Hindlimb muscle (tissue), 1 donor: Measurements from ENCODE around the gene TMEM203. TPM values are rescaled to one million over a fixed set of nuclear protein-coding genes. Genes with fewer than 3 reads are reported as not detected.
"Not testable (repeated sequence)": the region's sequence is repeated elsewhere in the genome, so short reads cannot be mapped to it uniquely, and the experiment has no call there.

ENCODE experiments used
- DNase-seq: peaks from one replicate; pipeline ENCODE4 v3.0.0-alpha.2; 2013
- polyA plus RNA-seq: library from polyadenylated mRNA; unstranded; fragments of 120-200 nt; gene quantifications from one replicate; pipeline ENCODE4 v1.2.1, GENCODE V29; 2013; ENCODE audit not compliant: insufficient read length

The TMEM203 gene, protein sequence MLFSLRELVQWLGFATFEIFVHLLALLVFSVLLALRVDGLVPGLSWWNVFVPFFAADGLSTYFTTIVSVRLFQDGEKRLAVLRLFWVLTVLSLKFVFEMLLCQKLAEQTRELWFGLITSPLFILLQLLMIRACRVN
- 36.1 TPM for polyA plus RNA-seq

DNA sequence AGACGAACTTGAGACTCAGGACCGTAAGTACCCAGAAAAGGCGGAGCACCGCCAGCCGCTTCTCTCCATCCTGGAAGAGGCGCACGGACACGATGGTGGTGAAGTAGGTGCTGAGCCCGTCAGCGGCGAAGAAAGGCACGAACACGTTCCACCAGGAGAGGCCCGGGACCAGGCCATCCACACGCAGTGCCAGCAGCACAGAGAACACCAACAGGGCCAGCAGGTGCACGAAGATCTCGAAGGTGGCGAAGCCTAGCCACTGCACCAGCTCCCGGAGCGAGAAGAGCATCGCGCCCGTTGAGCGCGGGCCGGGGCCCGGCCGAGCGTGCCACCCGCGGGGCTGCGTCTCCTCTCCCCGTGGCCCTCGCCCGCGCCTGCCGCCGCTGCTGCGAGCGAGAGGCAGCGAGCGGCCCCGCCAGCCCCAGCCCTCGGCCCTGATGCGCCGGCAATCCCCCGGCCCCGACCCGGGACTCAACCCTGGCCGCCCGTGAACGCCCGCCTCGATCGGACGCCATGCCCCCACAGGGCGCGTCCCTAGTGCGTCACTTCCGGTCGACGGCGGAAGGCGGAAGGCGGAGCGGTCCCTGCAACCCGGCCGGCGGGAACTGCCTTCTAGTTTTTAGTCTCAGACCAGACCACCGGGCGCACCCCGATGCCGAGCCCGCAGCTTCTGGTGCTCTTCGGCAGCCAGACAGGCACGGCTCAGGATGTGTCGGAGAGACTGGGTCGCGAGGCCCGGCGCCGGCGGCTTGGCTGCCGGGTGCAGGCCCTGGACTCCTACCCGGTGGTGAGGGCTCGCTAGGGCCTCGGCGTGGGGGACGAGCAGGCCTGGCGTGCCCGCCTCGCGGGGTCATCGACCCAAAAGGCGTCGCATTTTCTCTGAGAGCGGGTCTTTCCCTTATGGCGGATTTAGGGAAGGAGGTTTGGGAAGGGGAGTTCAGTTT is at the start of gene TMEM203, which contains the start of gene NDOR1:
TMEM203 (minus strand) TSS at position 523 of the 944 bp plus-strand sequence; CDS start at position 289, 234 bp downstream.
NDOR1 (plus strand) TSS at position 575 of the 944 bp plus-strand sequence; CDS start at position 653, 78 bp downstream.
- peak; percentile 94 for DNase-seq

GRCh38 chr9:137254624-137255447 is 49.4 kb upstream of the TMEM203 start, which contains the start of gene NELFB:
Gene NELFB, plus strand, starts transcription at chr9:137255327.
- peak; percentile 95 for DNase-seq

DNA sequence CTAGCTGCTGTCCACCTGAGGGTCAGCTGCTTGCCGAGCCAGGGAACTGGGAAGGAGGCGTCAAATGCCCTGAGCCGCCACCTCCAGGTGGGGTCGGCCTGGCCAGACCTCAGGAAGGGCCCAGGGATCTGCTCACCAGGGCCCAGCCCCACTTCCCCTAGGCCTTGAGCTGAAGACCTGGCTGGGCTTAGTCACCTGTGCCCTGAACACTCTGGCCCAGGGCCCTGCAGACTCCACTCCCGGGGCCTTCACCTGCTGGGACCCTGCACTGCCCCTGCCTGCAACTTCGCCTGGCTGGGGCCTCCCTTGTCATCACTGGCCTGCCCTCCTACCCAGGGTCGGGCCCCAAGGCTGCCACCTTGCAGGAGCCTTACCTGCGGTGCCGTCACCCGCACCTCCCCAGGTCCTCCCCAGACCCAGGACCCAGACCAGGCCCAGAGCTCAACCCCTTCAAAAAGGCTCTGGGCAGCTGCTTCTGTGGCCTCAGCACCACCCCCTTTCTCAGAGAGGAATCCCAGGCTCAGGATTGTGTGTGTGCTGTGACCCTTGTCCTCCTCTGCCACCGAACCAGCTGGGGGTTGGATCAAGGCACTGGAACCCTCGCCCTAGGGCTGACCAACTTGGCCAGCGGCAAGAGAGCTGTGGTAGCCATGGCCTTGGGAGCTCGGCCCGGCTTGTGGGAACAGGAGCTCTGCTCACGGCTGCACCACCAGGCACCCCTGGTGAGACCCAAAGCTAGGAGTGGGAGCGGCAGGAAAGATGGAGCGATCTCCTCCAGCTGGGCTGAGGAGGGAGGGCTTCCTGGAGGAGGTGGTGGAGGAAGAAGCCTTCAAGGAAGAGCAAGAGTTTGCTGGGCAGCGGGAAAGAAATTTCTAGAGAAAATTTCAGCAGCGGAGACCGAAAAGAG is 48.5 kb upstream of the TMEM203 start:
- DNase-seq = no peak

GRCh38 chr9:137252555-137253506 is 47.4 kb upstream of the TMEM203 start:
- no peak for DNase-seq

DNA sequence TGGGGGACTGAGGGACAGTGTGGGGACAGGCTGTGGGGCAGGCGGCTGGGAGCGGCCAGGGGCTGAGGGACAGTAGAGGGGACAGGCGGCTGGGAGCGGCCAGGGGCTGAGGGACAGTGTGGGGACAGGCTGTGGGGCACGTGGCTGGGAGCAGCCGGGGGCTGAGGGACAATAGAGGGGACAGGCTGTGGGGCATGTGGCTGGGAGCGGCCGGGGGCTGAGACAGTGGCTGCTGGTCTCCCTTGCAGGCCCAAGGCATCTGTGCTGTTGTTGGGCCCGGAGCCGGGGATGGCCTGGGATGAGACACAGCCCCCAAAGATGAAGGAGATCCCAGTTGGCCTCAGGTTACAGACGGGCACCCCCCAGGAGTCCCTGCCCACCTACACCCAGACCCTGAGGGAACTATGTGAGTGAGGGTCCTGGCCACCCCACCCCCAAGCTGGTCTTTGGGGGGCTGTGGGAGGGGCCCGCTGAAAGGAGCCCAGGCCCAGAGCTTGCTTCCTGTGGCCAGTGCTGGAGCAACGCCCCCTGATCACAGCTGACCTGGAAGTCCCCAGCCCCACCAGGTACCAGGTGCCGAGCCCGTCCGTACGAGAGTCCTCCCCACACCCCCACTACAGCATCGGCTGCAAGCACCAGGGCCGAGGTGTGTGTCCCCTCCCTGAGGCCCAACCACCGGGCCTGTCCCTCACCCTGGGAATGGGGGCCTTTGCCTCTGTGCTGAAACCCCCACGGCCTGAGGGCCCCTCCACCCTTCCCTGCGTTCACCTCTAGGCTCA is 46.2 kb upstream of the TMEM203 start:
- DNase-seq = no peak

- no peak for DNase-seq
These were observed 45.7 kb upstream of the TMEM203 start, which contains the start of gene STPG3 for GRCh38 chr9:137251194-137251461. Gene STPG3, plus strand, starts transcription at chr9:137251286. Its CDS starts 1 bp downstream, at chr9:137251287.

GRCh38 chr9:137250329-137251193 is 45.1 kb upstream of the TMEM203 start:
- no peak for DNase-seq

DNA sequence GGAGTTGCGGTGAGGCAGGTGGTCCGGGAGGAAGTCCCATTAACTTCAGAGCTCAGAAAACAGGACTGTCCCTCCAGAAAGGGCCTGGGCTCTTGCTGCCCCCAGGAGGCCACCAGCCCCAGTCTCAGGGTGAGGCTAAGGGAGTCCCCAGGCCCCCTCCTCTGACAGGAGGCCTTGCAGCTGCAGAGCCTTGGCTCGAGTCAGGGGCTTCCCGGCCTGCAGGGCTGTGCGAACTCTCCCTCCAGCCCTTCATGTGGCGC is 42.4 kb upstream of the TMEM203 start:
- DNase-seq = no peak

GRCh38 chr9:137247135-137247915 is 41.9 kb upstream of the TMEM203 start:
- DNase-seq = no peak

- no peak for DNase-seq
These were observed 40.3 kb upstream of the TMEM203 start for GRCh38 chr9:137245450-137246421.

- DNase-seq = no peak
These were observed 39.3 kb upstream of the TMEM203 start for GRCh38 chr9:137244486-137245449.

DNA sequence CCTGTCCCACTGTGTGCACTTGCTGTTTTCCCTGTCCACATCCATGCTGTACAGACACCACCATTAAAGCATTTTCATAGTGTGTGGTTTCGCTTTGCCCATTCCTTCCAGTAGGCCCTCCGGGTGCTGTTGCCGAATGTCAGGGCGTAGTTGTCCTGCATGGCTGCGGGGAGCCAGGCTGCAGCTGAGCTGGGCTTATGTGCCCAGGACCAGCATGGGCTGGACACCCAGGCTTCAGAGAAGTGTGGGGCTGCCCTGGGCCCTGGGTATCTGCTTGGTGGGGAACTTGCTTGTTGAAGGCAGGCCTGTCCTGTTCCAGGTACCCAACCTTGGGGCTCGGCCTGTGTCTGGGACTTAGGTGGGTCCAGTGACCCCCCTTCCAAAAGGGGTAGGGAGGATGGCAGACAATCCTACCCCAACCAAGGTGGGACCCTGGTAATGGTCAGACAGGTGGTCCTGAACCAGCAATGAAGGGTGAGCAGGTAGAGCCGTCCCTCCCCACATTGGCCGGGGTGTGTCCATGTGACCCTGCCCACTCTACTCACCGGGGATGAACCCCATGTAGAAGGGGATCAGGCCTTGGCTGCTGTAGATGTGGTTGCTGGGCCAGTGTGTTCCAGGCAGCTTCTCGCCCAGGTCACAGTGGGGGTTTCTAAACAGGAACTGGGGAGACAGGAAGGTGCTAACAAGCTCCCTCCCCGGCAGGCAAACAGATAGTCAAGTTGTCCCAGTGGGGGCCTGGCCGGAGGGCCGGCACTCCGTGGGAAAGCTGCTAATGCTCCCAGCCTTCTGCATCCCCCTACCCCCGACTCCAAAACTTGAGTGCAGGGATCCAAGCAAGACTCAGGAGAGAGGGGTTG is 38.4 kb upstream of the TMEM203 start:
- no peak for DNase-seq

GRCh38 chr9:137243266-137243625 is 37.8 kb upstream of the TMEM203 start:
- DNase-seq = not testable (repeated sequence)
